Fibroblast of lung (primary cell): ENCODE results near the gene NECAB3. TPM values are rescaled to one million over a fixed set of nuclear protein-coding genes. Genes with fewer than 3 reads are reported as not detected.

Experiments used
- DNase-seq, 2 donors: peaks; one replicate each; pipeline versions ENCODE4 v3.0.0 to v3.0.0-alpha.2; 2010; ENCODE audit warnings: low read depth in 2 of 2
- H2AFZ ChIP-seq: 2 replicates; pipeline ENCODE4 v1.5.1; 2012; ENCODE audit warnings: low read length, control low read depth, inconsistent platforms
- H3K27ac ChIP-seq: 2 replicates; pipeline ENCODE4 v1.5.1; 2011; ENCODE audit warnings: low read length, control low read depth; ENCODE audit not compliant: insufficient read depth
- H3K27me3 ChIP-seq: 2 replicates; pipeline ENCODE4 v1.5.1; 2011; ENCODE audit warnings: mild to moderate bottlenecking, low read length; ENCODE audit not compliant: control insufficient read depth, insufficient read depth
- H3K36me3 ChIP-seq: 2 replicates; pipeline ENCODE4 v1.5.1; 2011; ENCODE audit warnings: low read length; ENCODE audit not compliant: control insufficient read depth, insufficient read depth
- H3K4me1 ChIP-seq: 2 replicates; pipeline ENCODE4 v1.5.1; 2011; ENCODE audit warnings: low read length; ENCODE audit not compliant: control insufficient read depth, insufficient read depth; ENCODE audit errors: extremely low read depth
- H3K4me2 ChIP-seq: 2 replicates; pipeline ENCODE4 v1.5.1; 2011; ENCODE audit warnings: low read length, control low read depth; ENCODE audit not compliant: insufficient read depth; ENCODE audit errors: extremely low read depth
- H3K4me3 ChIP-seq, 4 experiments: fragments of 200-600 bp in 1 of 4; sonication (generic) in 1 of 4; replicated peaks in 1 of 4; 2 replicates each; pipeline ENCODE4 v1.5.1; 2011 to 2016; ENCODE audit warnings: low read length in 4 of 4, low read depth in 3 of 4, mild to moderate bottlenecking in 3 of 4, control low read depth in 2 of 4, inconsistent platforms in 1 of 4, mixed read lengths in 1 of 4; ENCODE audit not compliant: insufficient read depth in 1 of 4; ENCODE audit errors: control extremely low read depth in 1 of 4
- H3K79me2 ChIP-seq: 2 replicates; pipeline ENCODE4 v1.5.1; 2012; ENCODE audit warnings: mild to moderate bottlenecking, low read length, inconsistent platforms; ENCODE audit not compliant: control insufficient read depth, insufficient read depth
- H3K9ac ChIP-seq: 2 replicates; pipeline ENCODE4 v1.5.1; 2011; ENCODE audit warnings: mild to moderate bottlenecking, low read length, control low read depth; ENCODE audit not compliant: insufficient read depth
- H3K9me3 ChIP-seq: 2 replicates; pipeline ENCODE4 v1.5.1; 2012; ENCODE audit warnings: low read depth, low read length; ENCODE audit not compliant: control insufficient read depth, insufficient read depth
- H4K20me1 ChIP-seq: 2 replicates; pipeline ENCODE4 v1.5.1; 2011; ENCODE audit warnings: low read length; ENCODE audit not compliant: control insufficient read depth, insufficient read depth; ENCODE audit errors: extremely low read depth
- CTCF ChIP-seq, 2 donors: IDR thresholded peaks in 1 of 2; conservative IDR thresholded peaks in 1 of 2; 1 replicate in 1 of 2; 2 replicates in 1 of 2; pipeline ENCODE4 v1.5.1; 2011 to 2012; ENCODE audit warnings: low read length in 2 of 2, control low read depth in 1 of 2, inconsistent platforms in 1 of 2, low read depth in 1 of 2, mild to moderate bottlenecking in 1 of 2
- EZH2 ChIP-seq: IDR thresholded peaks from 2 replicates; pipeline ENCODE4 v1.5.1; 2012; ENCODE audit warnings: low read length, control low read depth, mild to moderate bottlenecking; ENCODE audit errors: missing control alignments
- polyA plus RNA-seq, 2 donors: library from polyadenylated mRNA; depleted of rRNA in 1 of 2; stranded (reverse) in 1 of 2; unstranded in 1 of 2; fragments of >200 nt; gene quantifications; 2 replicates each; pipeline ENCODE4 v1.2.1, GENCODE V29; 2011 to 2012; ENCODE audit warnings: missing spikeins in 1 of 2
- total RNA-seq: library from RNA; depleted of rRNA; stranded (reverse); fragments of >200 nt; gene quantifications from 2 replicates; pipeline ENCODE4 v1.2.1, GENCODE V29; 2014

Gene NECAB3
- total and polyA plus RNA-seq, 2 donors (not counting 1 experiment from before 2014, with no cell fraction given): 5.1 to 20.5 TPM

- no peak overlapping the region for H3K4me3 ChIP-seq
- TF ChIP-seq EZH2: no peak
- TF ChIP-seq CTCF (conservative IDR thresholded peaks at IDR 0.05 in 1 of 2, IDR thresholded peaks at IDR 0.05 in 1 of 2; ENCODE audit: low read depth in 1 of 2, low read length in 2 of 2): no peak
- H3K36me3 ChIP-seq: peaks cover 4% of the 10 kb centered on the region
- no peak overlapping the region for H3K9ac ChIP-seq
- H3K79me2 ChIP-seq: no peaks in the 10 kb centered on the region
- H3K9me3 ChIP-seq: no peaks in the 10 kb centered on the region
- no peak overlapping the region for H2AFZ ChIP-seq
- no peak overlapping the region for H3K27ac ChIP-seq
- peaks cover 10% of the 10 kb centered on the region for H3K4me1 ChIP-seq
- no peak overlapping the region for H3K4me2 ChIP-seq
- no peaks in the 10 kb centered on the region for H4K20me1 ChIP-seq
- DNase-seq: no peak
- H3K27me3 ChIP-seq: no peaks in the 10 kb centered on the region
These were observed 14.1 kb downstream of the NECAB3 start for GRCh38 chr20:33660035-33660684.

GRCh38 chr20:33659341-33660034, 14.7 kb downstream of the NECAB3 start:
- no peak overlapping the region for H3K27ac ChIP-seq
- H3K27me3 ChIP-seq: no peaks in the 10 kb centered on the region
- peaks cover 4% of the 10 kb centered on the region for H3K36me3 ChIP-seq
- no peak for DNase-seq
- H3K4me1 ChIP-seq: peaks cover 10% of the 10 kb centered on the region
- no peak overlapping the region for H3K4me3 ChIP-seq
- no peaks in the 10 kb centered on the region for H3K9me3 ChIP-seq
- TF ChIP-seq EZH2 (no peak), CTCF (conservative IDR thresholded peaks at IDR 0.05 in 1 of 2, IDR thresholded peaks at IDR 0.05 in 1 of 2; ENCODE audit: low read depth in 1 of 2, low read length in 2 of 2) (no peak)
- no peaks in the 10 kb centered on the region for H3K79me2 ChIP-seq
- no peak overlapping the region for H2AFZ ChIP-seq
- H3K9ac ChIP-seq: no peak overlapping the region
- no peak overlapping the region for H3K4me2 ChIP-seq
- H4K20me1 ChIP-seq: no peaks in the 10 kb centered on the region

GRCh38 chr20:33658929-33659328, 15.3 kb downstream of the NECAB3 start:
- Histone ChIP-seq H3K9me3 (no peaks in the 10 kb centered on the region), H3K36me3 (peaks cover 4% of the 10 kb centered on the region), H3K4me2 (no peak overlapping the region), H3K27me3 (no peaks in the 10 kb centered on the region), H3K27ac (no peak overlapping the region), H3K9ac (no peak overlapping the region), H3K4me1 (peaks cover 4% of the 10 kb centered on the region), H4K20me1 (no peaks in the 10 kb centered on the region), H3K79me2 (no peaks in the 10 kb centered on the region), H2AFZ (no peak overlapping the region), H3K4me3 (no peak overlapping the region)
- no peak for TF ChIP-seq CTCF (conservative IDR thresholded peaks at IDR 0.05 in 1 of 2, IDR thresholded peaks at IDR 0.05 in 1 of 2; ENCODE audit: low read depth in 1 of 2, low read length in 2 of 2)
- TF ChIP-seq EZH2: no peak
- DNase-seq: no peak
